Measurements from ENCODE around the gene FANCF.
"Not testable (repeated sequence)": the region's sequence is repeated elsewhere in the genome, so short reads cannot be mapped to it uniquely, and the experiment has no call there.

The FANCF gene, protein sequence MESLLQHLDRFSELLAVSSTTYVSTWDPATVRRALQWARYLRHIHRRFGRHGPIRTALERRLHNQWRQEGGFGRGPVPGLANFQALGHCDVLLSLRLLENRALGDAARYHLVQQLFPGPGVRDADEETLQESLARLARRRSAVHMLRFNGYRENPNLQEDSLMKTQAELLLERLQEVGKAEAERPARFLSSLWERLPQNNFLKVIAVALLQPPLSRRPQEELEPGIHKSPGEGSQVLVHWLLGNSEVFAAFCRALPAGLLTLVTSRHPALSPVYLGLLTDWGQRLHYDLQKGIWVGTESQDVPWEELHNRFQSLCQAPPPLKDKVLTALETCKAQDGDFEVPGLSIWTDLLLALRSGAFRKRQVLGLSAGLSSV

DNA sequence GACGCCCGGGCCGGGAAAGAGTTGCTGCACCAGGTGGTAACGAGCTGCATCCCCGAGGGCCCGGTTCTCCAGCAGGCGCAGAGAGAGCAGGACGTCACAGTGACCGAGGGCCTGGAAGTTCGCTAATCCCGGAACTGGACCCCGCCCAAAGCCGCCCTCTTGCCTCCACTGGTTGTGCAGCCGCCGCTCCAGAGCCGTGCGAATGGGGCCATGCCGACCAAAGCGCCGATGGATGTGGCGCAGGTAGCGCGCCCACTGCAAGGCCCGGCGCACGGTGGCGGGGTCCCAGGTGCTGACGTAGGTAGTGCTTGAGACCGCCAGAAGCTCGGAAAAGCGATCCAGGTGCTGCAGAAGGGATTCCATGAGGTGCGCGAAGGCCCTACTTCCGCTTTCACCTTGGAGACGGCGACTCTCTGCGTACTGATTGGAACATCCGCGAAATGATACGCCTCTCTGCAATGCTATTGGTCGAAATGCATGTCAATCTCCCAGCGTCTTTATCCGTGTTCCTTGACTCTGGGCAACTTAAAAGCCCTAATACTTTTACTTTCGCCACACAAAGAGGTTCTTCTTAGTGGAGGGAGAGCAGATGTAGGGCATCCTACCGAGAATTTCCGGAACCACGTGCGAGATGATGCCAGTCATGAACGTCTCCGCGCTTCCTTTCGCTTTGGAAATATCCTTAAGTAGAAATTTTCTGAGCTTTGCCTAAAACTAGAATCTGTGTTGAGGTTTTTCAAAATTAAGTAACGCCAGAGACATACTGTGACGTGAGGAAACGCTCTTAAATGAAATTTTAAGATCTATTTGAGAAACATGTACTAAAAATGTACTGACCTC, at the start of gene FANCF:
TSS of gene FANCF (minus strand) at position 376 of the 840 bp plus-strand sequence. CDS start at position 363, 13 bp downstream.
- in situ Hi-C loops (cut with HindIII; ENCODE audit: low sequenced_read_pairs): no loop called here

DNA sequence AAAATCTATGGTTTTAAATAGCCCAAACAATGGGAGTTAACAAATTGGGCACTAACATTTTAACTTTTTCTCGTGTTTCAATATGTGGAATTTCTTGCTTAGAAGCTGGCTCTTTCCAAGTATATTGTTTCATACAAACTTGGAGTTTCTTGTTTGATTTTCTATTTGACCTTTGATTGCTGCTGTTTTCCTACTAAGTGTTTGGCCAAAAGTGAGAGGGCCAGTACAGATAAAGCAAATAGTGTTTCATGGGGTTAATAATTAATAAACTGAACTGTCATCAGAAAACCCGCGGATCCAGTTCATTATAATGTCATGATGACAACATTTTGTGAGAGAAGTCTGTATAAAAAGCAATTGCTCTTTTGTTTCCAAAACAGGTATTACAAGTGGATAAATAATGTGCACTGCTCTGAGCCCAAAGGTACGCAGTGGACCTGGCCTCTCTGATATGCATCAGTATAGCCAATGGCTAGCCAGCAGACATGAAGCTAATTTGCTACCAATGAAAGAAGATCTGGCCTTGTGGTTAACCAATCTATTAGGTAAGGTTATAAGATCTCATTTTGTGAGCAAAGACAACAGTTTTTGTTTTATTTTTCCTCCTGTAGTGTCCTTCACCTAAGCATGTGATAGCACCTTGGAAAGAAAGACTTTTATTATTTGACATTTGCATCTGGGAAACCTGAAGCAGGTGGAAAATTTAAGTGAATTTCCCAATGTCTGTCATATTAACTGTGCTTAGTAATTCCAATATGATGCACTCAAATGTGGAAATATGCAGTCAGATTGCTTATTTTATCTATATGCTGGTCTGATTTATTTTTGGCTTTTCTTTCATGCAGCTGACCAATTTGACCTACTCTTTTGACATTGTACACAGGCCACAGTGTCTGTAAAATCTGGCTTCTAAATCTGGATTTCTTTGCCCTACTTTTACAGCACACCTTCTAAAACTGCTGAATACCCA, 49.1 kb upstream of the FANCF start:
- in situ Hi-C loops (cut with HindIII; ENCODE audit: low sequenced_read_pairs): no loop called here

- in situ Hi-C loops (cut with HindIII; ENCODE audit: low sequenced_read_pairs): no loop called here
Observed at GRCh38 chr11:22671751-22672150, 46.1 kb upstream of the FANCF start.

DNA sequence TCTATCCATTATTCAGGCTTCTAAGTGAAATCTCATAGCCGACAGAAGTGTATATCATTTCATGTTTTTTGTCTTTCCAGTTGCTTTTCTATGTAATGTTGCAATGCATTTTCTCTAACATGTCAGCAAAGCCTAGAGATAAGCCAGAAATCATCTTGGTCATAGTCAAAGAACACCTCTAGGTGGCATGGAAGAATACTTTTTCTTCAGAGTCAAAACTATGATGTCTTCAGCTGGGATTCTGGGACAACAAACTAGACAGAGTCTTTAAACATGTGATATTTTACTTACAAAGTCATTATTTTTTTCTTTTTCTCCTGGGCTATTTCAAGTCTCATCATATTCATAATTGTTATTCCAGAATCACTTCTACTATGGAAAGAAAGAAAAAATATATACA, 45.2 kb upstream of the FANCF start:
- in situ Hi-C loops (cut with HindIII; ENCODE audit: low sequenced_read_pairs): no loop called here

DNA sequence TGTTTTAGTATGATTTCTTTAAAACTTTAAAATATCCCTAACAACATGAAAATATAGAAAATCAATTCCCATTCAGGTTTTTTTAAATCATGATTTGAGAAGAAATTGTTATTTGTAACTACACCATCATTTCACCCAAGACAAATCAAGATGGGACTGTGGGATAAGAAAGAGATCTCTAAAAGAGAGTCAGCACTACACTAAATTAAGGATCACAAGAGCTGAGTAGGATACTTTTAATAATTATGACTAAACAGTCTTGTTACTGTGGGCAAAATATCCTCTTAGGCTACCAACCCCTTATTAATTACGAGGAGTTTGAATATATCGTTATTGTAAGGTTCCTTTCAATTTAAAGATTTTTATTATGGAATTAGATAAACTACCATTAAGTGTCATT, 43.7 kb upstream of the FANCF start:
- in situ Hi-C loops (cut with HindIII; ENCODE audit: low sequenced_read_pairs): no loop called here

DNA sequence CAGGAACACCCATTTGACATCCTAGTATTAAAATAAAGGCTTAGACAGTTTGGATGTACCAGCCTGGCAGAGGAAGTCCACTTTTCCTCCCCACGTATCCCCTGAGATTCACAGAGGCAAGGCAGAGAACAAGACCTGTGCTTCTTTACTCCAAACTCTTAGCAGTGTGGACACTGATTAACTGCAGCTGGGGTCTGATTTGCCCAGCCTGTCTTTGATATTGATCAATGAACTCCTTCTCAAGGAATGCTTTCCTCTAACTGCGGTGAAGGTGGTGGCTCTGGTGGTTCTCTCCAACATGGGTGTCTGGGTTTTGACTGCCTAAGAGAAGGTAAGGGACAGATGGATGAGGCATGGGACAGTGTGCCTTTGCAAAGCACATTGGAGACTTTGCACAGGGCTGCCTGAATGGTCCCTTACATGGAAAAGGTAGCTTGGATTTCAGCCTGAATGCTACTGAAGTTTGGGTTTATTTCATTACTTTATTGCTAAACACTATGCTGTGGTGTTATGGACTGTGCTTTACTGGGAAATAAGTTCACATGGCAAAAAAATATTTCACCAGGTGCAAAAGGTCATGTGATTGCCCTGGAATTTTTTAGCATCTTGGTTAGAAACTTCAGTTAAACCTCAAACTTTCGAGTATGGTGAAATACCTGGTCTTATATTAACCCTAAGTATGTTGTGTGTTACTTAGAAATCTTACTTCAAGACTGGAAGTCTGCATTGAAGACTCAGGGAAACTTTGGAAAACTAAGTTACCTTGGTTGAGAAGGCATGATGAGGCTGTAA, 42.6 kb upstream of the FANCF start:
- in situ Hi-C loops (cut with HindIII; ENCODE audit: low sequenced_read_pairs): no loop called here

- in situ Hi-C loops (cut with HindIII; ENCODE audit: low sequenced_read_pairs): no loop called here
Observed at GRCh38 chr11:22666688-22667439, 41.2 kb upstream of the FANCF start.

GRCh38 chr11:22666325-22666687, 40.7 kb upstream of the FANCF start, which contains the start of gene GAS2:
GAS2 (plus strand) TSS chr11:22666611; CDS start chr11:22674870, 8,259 bp downstream.
- in situ Hi-C loops (cut with HindIII; ENCODE audit: low sequenced_read_pairs): no loop called here

DNA sequence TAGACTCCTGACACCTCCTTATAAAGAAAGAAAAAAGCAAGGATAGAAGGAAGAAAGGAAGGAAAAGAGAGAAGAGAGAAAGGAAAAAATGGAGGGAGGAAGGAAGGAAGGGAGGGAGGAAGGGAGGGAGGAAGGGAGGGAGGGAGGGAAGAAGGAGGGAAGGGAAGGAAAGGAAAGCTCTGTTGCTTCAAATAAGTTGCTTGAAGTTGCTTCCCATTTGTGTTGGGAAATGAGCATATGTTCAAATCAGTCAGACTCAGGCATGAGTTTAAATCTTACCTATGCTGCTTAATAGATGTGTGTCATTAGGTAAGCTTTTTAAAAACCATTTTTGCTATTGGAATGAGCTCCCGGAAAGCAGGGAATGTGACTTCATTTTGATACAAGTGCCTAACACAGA, 34.2 kb upstream of the FANCF start:
- in situ Hi-C loops (cut with HindIII; ENCODE audit: low sequenced_read_pairs): loop anchor here (5.0 kb wide), 1 partner anchor 57 kb away; no protein-coding TSS in a partner anchor

DNA sequence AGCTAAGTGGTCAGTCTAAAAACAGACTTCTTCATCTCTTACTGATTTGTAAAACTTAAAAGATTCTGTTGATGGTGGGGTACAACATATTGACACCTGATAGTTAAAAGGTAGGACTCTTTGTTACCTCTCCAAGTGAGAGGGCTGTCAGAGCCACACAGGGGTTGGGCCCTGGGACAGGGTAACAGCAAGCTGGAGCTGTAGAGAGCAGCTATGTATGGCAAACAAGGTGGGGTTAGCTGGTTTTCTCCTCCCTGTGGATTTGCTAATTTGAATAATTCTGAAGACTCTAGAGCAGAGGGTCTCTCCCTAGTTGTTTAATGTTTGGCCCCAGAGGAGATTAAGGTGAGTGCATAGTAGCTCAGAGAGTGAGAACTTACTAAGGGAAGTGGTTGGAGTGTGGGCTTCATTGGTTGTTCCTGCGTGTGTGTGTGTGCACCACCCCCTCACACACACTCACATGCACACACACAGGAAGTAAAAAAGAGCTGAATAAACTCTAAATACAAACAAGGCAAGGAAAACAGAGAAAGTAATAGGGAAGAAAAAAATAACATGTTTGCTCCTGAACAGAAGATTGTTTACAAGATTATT, 31.6 kb upstream of the FANCF start:
- in situ Hi-C loops (cut with HindIII; ENCODE audit: low sequenced_read_pairs): no loop called here

DNA sequence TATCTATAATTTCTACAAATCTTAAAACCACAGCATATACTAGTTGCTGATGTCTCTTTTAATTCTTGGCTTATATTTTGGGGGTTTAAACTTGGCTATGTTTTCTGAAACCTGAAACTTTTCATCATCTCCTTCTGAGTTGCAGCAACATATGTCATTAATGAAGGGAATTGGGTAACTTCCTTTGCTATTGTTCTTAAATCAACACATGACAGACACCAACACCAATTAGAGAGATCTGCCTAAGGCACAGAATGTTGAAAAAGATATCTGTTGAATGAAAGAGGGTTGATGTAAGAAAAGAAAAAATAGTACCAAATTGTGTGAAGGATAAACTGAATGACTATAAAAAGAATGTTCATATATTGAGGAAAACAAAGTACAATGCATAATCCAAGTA, 30.5 kb upstream of the FANCF start:
- in situ Hi-C loops (cut with HindIII; ENCODE audit: low sequenced_read_pairs): no loop called here

DNA sequence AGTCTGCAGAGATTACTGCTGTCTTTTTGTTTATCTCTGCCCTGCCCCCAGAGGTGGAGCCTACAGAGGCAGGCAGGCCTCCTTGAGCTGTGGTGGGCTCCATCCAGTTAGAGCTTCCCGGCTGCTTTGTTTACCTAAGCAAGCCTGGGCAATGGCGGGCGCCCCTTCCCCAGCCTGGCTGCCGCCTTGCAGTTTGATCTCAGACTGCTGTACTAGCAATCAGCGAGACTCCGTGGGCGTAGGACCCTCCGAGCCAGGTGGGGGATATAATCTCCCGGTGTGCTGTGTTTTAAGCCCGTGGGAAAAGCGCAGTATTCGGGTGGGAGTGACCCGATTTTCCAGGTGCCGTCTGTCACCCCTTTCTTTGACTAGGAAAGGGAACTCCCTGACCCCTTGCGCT, 26.7 kb upstream of the FANCF start:
- in situ Hi-C loops (cut with HindIII; ENCODE audit: low sequenced_read_pairs): not testable (repeated sequence)

DNA sequence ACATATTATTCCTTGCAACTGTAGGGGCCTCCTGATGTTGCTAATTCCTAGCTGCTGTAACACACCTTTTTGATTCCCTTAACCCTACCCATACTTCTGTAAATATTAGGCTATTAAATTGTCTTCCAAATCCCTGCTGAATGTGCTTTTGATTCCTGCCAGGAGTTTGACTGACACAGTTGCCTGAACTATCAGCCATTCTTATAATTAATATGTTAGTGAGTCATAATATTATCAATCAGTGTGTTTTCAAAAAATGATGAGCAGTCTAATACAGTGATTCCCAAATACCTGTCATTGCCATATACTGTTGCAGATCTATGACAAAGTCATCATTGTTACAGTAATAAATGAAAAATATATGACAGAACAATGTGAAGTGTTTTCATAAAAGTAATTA, 15.9 kb upstream of the FANCF start:
- in situ Hi-C loops (cut with HindIII; ENCODE audit: low sequenced_read_pairs): no loop called here

DNA sequence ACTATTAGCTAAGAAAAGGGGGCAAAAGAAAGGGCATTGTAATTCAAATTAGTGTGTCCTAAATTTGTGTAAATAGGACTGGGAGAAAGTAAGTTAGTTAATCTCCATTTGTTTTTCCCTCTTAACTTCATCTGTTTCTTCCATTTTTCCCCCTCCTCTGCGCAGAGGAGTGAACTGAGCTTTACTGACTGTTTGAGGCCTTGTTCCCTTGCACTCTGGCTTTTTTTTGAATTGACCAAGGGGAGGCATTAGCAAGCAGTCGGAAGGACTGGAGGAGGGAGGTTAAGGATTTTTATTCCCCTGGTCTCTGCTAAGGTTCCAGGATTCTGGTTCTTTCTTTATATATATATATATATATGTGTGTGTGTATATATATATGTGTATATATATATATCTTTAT, 15.2 kb upstream of the FANCF start:
- in situ Hi-C loops (cut with HindIII; ENCODE audit: low sequenced_read_pairs): no loop called here

GRCh38 chr11:22635689-22636088, 10.1 kb upstream of the FANCF start:
- in situ Hi-C loops (cut with HindIII; ENCODE audit: low sequenced_read_pairs): no loop called here

GRCh38 chr11:22634897-22635629, 9.4 kb upstream of the FANCF start:
- in situ Hi-C loops (cut with HindIII; ENCODE audit: low sequenced_read_pairs): no loop called here

GRCh38 chr11:22633354-22633902, 7.8 kb upstream of the FANCF start:
- in situ Hi-C loops (cut with HindIII; ENCODE audit: low sequenced_read_pairs): no loop called here

GRCh38 chr11:22627421-22627820, 1.8 kb upstream of the FANCF start:
- in situ Hi-C loops (cut with HindIII; ENCODE audit: low sequenced_read_pairs): no loop called here
